ENCODE results near the gene IHH.

The IHH gene

DNA sequence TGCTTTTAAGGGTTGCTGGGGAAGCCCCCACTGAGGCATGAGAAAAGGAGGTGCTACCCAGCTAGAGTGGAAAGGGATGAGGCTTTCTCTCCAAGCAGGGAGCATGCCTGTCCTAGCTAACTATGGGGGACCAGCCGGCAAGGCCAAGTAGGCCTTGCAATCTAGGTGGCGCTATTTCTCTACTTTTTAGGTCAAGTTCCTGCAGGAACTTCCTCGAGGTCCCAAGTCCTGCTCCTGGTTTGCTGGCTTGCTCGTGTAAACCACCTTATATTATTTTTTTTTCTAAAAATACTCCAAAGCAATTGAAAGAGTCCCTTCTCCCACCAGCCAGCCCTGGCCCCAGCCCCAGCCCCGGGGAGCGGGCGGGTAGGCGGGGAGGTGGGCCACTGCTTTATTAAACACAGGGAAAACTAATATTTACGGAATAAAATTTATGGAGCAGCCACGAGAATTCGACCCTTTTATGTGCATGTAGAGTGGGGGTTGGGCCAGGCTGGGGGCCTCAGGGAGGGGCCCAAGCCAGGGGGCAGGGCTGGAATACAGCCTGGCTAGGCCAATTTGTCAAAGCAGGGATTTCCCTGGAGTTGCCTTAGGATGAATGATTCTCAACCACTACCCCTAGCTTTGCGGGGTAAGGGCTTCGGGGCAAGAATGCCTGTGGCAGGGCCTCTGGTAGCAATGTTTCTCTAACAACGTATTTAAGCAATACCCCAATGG is 12.8 kb upstream of the IHH start:
- peak; percentile 25 to 39 for DNase-seq

DNA sequence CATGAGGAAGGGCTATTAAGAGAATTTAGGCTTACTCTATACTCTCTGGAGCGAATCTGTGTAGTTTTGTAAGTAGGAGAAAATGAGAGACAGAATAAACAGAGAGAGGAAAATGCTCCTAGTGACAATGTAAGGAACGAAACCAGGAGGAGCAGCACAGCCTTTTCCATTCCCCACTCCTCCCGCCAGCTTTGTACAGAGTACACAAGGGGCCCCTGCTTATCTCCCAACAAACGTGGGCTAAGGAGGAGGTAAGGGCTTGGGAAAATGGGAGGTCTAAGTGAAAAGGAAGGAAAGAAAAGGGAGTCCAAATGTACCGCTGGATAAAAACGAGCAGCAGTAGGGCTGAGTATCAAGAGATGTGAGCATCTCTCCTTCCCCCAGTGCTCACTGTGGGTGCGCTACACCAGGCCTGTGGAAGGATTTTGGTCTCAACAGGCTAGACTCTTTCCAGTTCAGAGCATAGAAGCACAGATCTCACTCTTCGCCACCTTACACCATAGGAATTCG is 12.1 kb upstream of the IHH start:
- no peak for DNase-seq

DNA sequence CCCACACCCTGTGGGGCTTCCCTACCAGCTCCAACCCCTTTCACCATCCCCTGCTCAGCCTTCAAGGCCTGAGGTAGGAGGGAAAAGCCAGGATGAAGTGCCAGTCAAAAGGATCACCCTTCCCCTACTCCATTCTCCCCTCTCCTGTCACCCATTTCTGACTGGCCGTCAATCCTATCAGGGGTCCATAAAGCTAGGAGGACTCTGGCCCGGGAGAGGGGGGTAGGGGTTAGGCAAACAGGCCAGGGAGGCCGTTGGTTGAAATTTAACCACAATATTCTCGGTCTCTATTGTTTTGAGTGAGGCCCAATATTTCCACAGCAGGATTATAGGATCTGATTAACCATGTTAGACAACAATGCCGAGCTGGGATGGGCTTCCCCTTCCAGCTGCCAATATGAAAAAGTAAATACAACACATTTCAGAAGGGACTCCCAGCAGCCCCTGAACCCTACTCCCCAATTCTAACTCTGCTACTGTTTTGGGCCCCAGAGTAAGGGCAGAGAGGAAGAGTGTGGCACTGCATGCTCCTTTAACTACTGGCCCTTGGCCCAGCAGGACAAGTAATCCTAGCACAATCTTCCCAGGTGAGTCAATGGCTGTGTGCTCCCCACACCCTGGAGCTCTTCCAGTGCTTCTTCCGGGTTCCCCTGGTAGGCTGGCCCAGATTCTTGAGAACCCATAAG is 10.6 kb upstream of the IHH start:
- DNase-seq: no peak

DNA sequence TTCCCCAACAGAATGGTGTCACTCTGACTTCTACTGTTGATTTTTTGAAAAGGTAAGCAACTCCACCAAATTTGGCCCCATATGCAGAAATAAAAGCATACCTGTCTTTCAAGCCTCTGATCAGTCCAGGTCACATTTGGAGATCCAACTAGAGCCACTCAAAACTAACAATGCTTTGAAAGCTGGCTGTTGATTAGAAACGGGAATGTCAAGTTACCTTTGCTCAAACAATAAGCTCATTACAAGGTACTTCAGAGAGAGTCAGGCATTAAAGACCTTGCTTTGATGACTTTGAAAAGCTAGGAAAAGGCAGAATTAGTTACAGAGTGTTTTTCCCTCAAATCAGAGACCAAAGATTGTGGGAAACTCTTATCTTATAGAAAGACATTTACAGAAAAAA is 4.8 kb upstream of the IHH start:
- DNase-seq: no peak

DNA sequence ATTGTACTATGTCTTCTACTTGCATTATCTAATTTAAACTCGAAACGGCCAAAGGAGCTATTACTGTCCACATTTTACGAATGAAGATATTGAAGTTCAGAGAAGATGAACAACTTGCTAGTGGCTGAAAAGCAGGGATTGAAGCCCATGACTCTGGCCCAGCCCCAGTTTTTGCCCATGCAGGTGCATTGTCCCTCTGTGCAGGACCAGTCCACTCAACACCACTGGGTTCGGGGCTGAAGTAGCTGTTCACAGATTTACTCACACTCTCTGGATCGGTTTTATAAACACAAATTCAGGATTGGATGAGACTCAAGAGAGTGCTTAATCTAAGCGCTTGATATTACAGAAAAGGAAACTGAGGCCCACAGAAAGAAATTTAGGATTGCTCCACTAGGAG is 1.4 kb upstream of the IHH start:
- no peak for DNase-seq

DNA sequence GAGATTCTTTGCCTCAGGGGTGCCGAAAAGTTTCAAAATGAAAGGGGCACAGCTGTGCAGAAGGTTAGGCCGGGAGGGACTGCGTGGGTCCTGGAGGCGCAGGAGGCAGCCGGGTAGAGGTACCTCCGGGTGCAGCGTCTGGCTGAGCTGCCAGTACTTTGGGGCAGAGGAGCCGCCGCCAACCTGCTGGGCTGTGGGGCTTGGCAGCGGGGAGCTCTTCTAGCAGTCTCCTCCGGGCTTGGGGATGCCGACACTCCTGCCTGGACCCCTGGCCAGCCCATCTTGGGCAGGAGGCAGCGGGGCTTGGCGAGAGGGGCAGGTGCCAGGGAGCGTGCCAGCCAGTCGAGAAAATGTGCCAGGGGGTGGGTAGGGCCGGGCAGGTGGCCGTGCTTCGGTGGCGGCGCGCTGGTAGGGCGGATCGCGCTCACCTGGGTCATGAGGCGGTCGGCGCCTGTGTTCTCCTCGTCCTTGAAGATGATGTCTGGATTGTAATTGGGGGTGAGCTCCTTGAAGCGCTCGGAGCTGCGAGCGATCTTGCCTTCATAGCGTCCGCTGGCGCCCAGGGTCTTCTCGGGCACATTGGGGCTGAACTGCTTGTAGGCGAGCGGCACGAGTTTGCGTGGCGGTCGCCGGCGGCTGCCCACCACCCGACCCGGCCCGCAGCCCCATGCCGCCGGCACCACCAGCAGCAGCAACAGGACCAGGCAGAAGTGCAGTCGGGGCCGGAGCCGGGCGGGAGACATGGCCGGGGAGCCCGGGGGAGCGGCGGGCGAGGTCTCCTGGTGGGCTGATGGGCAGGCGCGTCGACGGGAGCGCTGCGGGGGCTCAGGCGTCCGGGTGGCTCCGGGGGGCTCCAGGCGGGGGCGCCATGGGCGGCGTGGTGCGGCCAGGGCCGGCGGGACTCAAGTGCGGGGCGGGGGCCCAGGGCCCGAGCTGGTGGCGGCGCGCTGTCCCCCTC is 717 bp downstream of the IHH start:
- peak; percentile 32 to 45 for DNase-seq

DNA sequence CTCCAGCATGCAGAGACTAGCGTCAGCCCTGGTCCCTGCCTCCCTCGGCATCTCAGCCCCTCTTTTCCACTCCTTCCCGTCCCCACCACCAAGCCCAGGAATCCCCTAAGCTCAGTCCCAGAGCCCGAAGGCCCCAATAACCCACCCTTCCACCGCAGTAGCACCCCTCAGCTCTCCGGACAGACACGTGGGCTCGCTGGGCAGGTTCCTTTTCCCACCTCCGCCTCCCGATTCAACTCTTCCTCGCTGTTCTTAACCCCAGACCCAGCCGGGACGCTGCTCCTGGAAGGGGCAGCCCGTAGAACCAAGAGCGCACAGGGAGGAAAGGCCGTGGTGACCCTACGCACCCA is 1.4 kb downstream of the IHH start:
- DNase-seq: peak in 1 of 2 experiments; percentile 19

DNA sequence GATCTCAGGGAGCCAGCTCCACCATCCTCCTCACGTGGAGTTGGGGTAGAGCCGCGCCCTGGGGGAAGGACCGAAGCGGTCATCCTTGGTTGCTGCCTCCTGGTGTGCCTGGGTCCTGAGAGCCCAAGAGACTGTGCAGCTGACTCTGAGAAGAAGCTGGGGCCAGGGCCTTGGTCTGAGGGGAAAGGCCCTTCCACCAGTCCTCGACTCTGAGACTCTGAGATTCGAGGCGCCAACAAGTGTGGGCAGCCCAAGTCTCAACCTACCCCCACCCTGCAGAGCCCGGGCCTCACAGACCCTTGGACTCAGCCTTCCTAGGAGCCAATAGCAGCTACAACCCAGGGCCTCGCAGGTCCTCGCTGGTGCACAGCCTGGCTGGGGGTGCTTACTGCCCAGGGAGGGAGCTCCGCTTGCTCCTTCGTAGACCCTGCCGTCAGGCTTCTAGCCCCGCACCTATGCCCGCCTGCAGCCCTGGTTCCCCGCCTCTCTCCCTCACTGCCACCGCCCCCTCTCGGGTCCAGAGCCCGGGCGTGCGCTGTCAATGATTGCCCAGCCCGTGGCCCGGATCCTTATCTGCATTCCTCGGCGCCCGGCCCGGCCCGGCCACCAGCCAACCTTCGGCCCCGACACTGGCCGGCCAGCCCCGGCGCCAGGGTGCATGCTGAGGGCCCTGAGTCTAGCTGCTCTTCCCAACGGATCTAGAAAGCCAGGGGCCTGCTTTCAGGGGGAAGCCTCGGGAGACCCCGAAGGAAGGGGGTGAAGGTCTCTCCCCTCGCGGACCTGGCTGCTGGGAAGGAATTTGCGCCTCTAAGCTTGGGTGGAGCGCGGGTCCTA is 2.0 kb downstream of the IHH start:
- peak; percentile 30 for DNase-seq

DNA sequence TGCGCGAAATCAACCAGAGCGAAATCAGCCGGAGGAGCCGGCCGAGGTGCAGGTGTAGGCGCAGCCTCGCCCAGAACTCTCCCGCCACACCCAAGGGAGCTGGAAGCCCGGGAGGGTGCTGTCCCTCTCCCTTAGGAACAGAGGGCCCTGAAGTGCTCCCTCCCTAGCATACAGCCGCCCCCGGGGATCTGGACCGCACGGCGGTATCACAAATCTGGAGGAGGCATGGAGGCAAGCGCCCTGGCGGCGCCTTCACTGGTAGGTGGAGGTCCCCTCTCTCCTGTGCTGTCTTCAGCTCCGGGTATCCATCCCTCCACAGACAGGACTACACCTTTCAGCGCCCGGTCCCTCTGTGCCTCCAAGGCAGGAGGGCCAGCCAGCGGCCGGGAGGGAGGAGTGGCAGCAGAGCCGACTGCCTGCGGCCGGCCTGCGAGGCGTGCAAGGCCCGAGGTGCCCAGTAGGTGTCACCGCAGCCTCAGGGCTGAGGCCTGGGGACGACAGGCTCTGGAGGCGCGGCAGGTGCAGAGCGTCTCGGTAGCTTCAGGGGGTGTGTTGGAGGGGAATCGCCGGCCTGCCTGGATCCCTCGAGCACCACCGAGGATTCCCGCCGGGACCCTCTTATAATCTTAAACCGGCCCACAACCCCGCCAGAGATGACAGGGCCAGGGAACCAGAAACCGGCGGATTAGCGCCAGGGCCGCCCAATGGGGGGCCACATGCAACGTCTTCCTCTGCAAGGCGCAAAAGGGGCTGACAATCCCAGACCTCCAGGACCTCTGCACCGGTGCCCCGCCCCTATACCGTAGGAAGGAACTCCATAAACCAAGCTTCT is 2.8 kb downstream of the IHH start:
- peak; percentile 85 to 90 for DNase-seq

DNA sequence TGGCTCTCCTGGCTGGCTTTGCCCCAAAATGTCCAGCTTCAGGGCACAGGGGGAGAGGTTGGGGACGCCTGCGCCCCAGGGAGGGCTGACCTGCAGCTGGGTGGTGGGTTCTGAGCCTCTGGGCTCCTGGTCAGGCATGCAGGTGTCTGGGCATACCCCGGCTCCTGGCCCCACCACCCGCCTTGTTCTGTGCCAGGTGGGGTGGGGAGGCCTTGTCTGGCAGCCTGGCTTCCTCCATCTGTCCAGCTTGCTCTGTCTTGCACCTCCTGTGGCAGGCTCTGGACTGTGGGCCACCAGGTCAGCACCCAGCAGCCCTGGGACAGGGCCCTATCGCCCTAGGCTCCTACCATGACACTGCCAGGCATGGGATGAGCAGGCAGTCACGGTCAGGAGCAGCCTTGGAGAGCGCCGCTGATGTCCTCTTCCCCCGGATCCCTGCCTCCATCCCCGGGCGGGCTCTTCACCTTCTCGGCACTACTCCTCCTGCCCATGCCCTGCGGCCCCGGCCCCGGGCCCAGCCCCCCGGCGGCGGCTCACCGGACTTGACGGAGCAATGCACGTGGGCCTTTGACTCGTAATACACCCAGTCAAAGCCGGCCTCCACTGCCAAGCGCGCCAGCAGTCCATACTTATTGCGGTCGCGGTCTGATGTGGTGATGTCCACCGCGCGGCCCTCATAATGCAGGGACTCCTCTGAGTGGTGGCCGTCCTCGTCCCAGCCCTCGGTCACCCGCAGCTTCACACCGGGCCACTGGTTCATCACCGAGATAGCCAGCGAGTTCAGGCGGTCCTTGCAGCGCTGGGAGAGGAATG is 3.6 kb downstream of the IHH start:
- peak in 1 of 2 experiments; percentile 23 for DNase-seq

DNA sequence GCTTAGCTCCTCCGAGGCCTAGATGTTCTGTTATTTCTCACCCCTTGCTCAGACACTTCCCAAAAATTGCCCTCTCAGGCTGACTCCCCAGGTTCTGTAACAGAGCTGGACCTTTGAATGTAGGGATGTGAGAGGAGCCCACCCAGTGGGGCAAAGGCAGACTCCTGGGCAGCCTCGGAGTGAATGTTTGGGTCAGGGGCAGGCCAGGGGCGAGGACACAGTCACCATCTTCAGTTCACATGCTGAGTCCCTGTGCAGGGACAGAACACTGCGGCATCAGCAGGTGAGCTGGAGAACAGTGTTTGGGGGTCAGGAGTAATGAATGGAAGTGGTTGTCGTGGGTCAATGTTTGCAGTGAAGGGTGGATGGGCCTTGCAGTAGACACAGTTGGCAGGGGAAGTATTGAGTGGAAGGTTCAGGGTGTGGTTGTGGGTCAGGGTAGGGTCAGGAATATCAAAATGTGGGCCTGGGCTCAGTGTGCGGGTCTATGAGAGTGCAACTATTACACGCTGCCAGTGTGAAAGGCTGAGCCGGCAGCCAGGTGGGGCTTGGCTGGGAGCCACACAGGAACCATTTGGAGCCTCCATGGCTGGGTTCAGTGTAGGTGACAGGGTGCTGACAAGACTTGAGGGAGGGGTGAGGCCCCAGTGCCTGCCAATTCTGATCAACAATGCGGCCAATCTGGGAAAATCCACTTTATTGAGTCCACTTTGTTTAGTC is 4.4 kb downstream of the IHH start:
- DNase-seq: no peak

DNA sequence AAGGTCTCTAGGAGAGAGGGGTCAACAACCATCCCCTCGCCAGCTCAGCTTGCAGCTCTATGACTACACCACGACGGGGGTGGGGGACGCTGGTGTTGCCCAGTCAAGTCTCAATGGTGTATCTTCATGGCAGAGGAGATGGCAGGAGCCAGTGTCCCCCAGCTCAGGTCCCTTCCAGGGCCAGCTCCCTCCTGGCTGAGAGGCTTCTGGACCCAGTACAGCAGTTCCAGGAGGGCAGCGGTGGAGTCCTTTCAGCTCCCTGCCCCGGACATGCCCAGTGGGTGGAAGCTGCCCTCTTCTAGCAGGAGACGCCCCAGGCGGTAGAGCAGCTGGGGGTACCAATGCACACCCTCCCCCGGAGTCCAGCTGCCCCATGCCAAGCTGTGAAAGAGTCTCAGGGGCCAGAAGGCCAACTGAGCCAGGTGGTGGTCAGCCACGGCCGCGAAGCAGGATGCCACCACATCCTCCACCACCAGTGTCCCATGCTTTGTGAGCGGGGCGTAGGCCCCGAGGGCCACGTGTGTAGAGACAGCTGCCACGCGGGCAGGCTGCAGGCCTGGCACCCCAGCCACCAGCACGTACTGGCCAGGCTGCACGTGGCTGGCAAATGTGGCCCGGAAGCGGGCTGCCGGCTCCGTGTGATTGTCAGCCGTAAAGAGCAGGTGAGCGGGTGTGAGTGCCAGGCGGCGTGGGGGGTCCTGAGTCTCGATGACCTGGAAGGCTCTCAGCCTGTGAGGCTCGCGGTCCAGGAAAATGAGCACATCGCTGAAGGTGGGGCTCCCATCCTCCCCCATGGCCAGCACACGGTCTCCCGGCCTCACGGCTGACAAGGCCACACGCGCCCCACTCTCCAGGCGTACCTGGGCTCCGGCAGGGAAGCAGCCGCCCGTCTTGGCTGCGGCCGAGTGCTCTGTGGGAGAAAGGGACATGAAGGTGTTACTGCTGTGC is 5.5 kb downstream of the IHH start:
- no peak for DNase-seq

DNA sequence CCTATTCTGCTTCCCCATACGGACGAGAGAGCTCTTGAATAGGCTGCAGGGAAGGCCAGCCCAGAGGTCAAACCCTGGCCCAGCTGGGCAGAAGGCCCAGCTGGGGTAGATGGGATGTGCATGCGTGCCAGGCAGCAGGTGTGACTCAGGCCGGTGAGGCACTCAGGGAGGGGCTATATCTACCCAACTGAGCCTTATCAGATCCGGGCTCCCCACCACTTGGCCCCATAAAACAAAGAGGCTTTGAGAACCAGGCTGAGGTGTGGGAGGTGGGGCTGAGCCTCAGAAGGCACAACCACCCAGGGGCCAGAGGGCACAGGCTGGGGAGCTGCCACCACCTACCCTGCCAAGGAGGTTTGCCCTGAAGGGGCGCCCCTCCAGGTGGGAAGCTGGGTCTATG is 11.4 kb downstream of the IHH start:
- no peak for DNase-seq

DNA sequence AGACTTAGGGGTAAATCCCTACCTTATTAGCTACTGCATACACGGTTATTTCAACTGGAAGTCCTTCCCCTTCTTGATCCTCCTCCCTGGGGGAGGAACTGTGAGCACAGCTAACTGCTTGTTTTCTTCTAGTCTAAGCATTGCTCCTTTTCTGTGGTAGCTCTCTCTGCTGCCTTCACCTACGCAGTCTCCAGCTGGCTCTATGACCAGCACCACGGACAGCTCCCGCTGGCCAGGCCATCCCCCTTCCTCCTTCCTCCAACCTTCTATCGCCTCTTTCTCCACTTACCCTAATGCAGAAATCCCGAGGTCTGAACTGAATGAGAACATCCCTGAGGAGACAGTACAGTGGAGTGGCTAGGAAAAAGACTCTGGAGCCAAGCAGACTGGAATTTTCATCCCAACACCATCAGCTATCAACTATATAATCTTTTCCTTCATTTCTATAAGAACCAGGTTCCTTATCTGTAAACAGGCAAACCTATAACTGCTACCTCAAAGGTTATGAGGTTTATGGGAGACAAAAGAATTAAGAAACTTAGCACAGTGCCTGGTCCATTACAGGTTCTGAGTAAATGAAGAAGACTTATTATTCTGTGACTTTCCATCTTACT is 14.7 kb downstream of the IHH start:
- DNase-seq: peak in 1 of 2 experiments; percentile 44

DNA sequence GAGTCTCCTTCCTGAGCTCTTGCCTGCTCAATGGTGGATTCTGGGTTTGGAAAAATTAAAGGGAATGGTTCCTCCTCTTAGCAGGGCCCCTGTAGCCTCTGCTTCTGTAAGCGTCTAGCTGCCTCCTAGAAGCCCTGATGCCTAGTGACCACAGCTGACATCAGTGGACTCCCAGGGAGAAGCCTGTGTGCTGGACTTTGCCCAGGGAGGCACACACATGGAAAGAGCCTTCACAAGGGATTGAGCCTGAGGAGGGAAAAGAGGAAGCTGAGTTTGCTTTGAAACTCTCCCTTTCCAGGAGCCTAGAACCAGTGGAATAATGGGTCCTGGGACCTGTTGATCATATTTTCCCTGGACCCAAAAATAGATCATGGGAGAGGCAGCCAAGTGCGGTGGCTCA is 18.0 kb downstream of the IHH start:
- no peak for DNase-seq

DNA sequence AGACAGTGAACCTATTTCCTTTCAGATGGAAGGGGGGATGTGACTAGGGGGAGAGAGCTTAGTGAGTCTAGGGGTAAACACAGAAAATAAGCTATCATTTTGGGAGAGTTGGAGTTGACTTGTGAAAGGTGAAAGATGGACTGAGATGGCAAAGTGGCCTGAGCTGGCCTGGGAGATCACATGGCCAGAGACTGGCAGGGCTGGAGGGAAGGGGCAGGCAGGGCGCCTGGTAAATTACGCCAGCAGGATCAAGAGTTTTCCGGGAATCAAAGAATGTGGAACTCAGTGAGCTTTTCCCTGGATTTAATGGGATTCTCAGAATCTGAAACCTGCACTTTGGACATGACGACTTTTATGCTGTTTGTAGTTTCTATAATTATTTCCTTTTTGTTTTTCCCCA is 18.6 kb downstream of the IHH start:
- no peak for DNase-seq

DNA sequence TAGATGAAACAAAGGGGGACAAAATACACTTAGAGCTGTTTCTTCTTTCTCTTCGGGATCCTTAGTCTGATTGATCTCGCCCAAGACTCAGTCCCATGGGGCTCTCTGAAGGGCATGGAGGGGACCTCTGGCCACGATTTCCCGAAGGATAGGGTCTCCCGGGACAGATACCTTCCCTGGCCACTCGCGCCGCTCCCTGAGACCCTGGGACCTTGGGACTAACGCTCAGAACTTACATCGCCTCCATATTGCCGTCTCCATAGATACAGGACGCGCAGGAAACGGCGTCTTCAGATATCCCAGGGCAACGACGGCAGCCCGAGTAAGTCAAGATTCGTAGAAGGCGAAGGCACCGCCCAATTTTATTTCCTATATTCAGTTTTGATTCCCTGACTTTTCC is 19.5 kb downstream of the IHH start, which contains the start of gene CFAP65:
CFAP65 (minus strand) TSS at position 265 of the 400 bp plus-strand sequence. CDS start 2,468 bp downstream, outside the sequence.
- DNase-seq: peak; percentile 47 to 51

DNA sequence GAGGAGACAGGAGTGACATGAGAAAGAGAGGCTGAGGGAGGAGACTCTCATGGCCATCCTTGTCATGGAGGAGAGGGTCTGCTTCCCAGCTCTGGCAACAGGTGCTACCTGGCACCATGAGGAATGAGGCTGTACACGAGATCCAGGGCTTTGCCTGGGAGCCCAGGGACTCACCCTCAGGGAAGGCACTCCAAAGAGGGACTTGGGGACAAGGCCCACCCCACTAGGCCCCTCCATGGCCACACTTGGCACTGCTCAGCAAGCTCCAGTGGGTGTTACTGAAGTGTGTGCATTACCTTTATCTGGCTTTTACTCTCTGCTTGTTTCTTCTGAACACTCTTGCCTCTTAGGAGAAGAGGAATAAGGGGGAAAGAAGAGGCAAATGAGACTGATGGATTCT is 22.1 kb downstream of the IHH start:
- no peak for DNase-seq
